SKM-1 treated with dmso at 0.1 percent for 144 hours (cell line): ENCODE measurements around the gene CENPN.

Experiments
- DNase-seq: peaks from one replicate; lab custom pipeline; 2025; ENCODE audit not compliant: unreplicated experiment; lab: John Stamatoyannopoulos, UW

The CENPN gene

GRCh38 chr16:81077076-81077940 is 70.3 kb downstream of the CENPN start, which contains the start of gene C16orf46:
C16orf46 (minus strand) TSS chr16:81077238; CDS start chr16:81063955, 13,283 bp downstream.
- DNase-seq, result peak; percentile 85

- DNase-seq, result no peak
Measured at GRCh38 chr16:81080233-81080632, 73.2 kb downstream of the CENPN start.

GRCh38 chr16:81081014-81081413 is 74.0 kb downstream of the CENPN start:
- DNase-seq, result no peak
